GM21619 (cell line): ENCODE data around the gene CALR3.
"Not testable (repeated sequence)": the region's sequence is repeated elsewhere in the genome, so short reads cannot be mapped to it uniquely, and the experiment has no call there.

Source experiments
- ATAC-seq: cut with Tn5 transposase; IDR thresholded peaks from one replicate; pipeline ENCODE4 v1.9.1; 2021; ENCODE audit not compliant: unreplicated experiment

CALR3 gene

GRCh38 chr19:16497042-16497441 is 1.1 kb upstream of the CALR3 start:
- ATAC-seq: no peak

GRCh38 chr19:16496613-16496983 is 631 bp upstream of the CALR3 start:
- ATAC-seq: no peak

- not testable (repeated sequence) for ATAC-seq
Measured at GRCh38 chr19:16486476-16486875, 9.5 kb downstream of the CALR3 start.

GRCh38 chr19:16482745-16483144 is 13.2 kb downstream of the CALR3 start:
- ATAC-seq: no peak

DNA sequence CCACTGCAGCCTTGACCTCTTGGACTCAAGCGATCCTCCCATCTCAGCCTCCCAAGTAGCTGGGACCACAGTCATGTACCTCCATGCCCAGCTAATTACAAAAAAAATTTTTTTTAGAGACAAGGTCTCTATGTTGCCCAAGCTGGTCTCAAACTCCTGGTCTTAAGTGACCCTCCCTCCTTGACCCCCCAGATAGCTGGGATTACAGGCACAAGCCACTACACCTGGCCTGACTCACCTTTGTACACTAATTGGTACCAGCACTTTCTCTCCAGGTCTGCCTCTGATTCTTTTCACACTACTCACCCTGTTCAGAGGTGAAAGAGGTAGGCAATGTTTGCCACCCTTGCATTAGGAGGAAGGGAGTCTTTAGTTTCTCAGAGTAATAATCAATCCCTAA is 18.7 kb downstream of the CALR3 start:
- ATAC-seq: no peak

DNA sequence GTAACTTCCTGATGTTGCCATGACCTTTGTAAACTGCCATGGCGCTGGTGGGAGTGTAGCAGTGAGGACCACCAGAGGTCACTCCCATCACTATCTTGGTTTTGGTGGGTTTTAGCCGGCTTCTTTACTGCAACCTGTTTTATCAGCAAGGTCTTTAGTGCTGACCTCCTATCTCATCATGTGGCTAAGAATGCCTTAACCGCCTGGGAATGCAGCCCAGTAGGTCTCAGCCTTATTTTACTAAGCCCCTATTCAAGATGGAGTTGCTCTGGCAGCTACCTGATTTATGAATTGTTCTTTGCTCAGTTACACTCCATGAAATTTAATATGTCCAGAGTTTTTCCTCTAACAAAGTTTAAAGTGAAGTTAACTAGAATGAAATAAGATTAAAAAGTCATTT is 19.6 kb downstream of the CALR3 start:
- ATAC-seq: no peak

DNA sequence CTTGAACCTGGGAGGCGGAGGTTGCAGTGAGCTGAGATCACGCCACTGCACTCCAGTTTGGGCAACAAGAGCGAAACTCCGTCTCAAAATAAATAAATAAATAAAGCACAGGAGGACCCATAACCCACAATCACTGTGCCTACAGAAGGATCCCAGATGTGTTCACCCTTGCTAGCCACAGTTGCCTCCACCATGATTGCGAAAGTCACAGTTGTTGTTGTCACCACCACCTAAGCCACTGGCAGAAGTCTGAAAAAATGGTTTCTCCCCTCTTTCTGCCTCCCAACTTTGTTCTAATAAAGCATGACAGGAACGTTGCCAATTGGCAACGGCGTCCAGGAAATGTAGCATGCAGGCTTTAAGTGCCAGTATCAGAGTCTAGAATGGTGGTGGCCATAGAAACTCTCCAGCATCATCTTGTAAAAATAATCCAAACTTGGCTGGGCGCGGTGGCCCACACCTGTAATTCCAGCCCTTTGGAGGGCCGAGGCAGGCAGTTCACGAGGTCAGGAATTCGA is 22.0 kb downstream of the CALR3 start:
- ATAC-seq: no peak

DNA sequence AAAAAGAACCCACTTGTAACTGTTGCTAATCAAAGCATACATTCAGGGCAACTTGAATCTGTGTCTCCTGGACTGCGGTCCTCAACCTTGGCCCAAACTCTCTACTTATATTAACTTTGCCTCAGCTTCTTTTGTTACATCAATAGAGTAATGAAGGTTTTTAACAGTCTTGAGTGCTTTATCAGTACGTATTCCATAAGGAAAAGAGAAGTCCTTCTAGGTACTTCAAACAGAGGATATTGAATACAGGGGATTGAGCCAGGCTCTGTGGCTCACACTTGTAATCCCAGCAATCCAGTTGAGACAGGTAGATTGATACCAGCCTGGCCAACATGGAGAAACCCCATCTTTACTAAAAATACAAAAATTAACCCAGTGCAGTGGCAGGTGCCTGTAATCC is 23.0 kb downstream of the CALR3 start:
- no peak for ATAC-seq

- not testable (repeated sequence) for ATAC-seq
Measured at GRCh38 chr19:16472559-16472899, 23.4 kb downstream of the CALR3 start.

DNA sequence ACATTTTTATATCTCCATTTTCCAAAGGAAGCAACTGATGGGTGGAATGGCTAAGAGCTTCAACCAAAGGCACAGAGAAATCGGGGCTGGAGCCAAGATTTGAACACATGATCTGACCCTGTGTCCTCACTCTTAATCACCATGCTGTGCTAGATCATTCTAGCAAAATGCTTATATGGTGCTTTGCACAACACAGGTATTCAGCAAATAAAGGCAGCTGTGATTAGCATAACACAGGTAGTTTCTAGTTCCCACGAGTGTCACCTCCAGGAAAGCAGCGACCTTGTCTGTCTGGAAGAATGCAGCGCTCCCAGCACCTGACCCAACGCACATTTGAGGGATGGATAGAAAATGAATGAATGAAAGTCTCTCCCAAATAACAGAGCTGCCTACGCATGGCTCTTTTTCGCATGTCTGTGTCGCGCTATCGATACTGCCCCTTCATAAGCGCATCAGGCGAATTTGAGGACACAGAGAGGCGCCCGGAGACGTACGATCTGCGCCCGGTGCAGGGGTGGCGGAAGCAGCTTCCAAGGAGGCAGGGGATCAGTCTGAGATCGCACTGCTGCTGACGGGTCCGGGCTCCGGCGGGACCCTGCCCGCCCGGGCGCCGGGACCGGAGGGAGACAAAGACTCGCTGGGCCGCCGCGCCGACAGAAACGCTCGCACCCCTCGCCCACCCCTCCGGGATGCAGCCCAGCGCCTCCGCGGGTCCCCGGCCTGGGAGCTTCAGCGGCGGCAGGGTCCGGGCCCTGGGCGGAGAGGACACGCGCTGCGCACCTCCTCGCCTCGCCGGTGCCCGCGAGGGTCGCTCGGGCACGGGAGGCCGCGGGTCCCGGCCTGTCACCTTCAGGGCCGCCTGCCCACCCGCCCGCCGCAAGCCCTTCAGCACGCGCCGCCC is 24.8 kb downstream of the CALR3 start:
- ATAC-seq: peak; percentile 35

DNA sequence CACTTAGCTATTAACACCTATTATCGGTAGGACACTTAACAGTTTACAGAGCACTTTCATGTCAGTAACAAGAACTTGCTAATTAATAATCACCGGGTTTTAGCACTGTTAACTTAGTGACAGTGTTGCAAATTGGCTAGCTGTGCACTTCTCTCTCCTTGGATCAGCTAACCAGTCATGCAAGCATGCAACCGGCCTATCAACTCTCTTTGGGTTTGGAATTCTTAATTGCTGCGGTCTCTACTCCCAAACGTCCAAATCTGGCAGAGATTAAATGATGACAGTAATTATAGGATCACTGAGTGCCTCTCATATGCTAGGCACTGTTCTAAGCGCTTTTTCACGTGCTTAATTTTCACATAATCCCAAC is 25.4 kb downstream of the CALR3 start:
- ATAC-seq: no peak

GRCh38 chr19:16467581-16467980 is 28.4 kb downstream of the CALR3 start:
- no peak for ATAC-seq

GRCh38 chr19:16466802-16467427 is 29.1 kb downstream of the CALR3 start:
- ATAC-seq: not testable (repeated sequence)

GRCh38 chr19:16465239-16465638 is 30.7 kb downstream of the CALR3 start:
- no peak for ATAC-seq

- ATAC-seq: no peak
Measured at GRCh38 chr19:16463991-16464575, 31.9 kb downstream of the CALR3 start.

DNA sequence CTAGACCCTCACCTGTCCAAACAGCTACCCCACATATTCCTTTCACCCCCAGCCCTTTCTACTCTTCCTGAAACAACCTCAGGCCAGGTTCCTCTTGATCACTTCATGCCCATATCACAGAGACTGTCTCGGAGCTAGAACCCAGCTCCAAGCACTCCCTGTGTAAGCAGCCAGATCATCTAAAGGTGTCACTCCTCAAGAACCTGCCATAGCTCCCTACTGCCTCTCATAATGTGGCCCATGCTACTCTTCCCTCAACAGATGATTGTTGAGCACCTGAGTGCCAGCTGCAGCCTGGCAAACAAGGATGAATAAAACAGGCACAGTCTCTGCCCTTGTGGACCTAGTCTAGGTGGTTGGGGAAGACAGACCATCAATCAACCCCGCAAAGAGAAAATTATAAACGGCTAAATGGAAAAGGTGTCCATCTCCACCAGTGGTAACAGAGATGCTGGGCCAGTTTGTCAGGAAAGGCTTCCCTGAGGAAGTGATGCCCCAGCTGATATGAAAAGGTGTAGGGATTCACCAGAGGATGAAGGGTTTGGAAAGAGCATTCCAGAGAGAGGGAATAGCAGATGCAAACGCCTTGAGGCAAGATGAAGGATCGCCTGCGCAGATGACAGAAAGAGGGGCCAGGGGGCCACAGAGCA is 32.5 kb downstream of the CALR3 start:
- ATAC-seq: no peak

- ATAC-seq: no peak
Measured at GRCh38 chr19:16462757-16463250, 33.2 kb downstream of the CALR3 start.

GRCh38 chr19:16461630-16462051 is 34.3 kb downstream of the CALR3 start:
- no peak for ATAC-seq

DNA sequence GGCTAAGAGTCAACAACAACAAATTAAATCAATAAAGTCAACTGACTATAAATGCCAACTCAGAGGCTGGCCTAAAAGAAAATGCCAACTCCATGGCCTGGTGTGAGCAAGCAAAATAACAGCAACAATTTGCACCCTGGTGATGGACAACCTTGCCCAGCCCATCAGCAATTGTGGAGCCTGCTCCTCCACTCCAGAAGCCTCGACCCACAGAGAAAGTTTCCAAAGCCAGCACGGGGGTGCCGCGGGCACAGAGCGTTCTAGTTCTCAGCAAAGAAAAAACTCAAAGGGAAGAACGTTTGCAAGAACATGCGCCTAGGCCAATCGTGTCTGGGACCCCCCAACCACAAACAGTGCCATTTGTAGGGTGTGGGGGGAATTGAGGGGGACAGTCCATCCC is 35.5 kb downstream of the CALR3 start:
- no peak for ATAC-seq

DNA sequence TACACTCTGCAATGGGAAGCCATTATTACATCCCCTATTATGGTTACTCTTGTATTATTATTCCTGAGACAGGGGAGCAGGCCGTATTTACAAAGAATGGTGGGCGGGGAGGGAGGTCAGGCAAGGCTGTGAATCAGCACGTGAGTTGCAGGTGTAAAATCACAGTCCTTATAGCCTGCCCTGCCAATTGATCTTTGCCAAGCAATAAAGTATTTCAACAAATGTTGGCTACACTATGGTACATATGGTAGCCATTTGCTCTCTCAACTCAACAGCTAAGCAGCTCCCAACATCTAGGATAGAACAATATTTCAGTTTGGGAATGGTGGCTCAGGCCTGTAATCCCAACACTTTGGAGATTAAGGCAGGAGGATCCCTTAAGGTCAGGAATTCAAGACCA is 36.3 kb downstream of the CALR3 start:
- ATAC-seq: no peak
